GM10847 (cell line): ENCODE results near the gene ADAMTS2.

Experiments
- POLR2A ChIP-seq: IDR thresholded peaks from 2 replicates; pipeline ENCODE4 v1.6.1; 2011; ENCODE audit not compliant: insufficient read length; ENCODE audit errors: extremely low read depth

Gene ADAMTS2

GRCh38 chr5:179153341-179153901 is 191.8 kb downstream of the ADAMTS2 start:
- no peak for TF ChIP-seq POLR2A

- TF ChIP-seq POLR2A = no peak
These were observed 192.3 kb downstream of the ADAMTS2 start for GRCh38 chr5:179152941-179153340.

GRCh38 chr5:179152144-179152895 is 192.9 kb downstream of the ADAMTS2 start:
- TF ChIP-seq POLR2A = no peak

- TF ChIP-seq POLR2A = no peak
These were observed 193.8 kb downstream of the ADAMTS2 start for GRCh38 chr5:179151286-179152118.

- no peak for TF ChIP-seq POLR2A
These were observed 195.2 kb downstream of the ADAMTS2 start for GRCh38 chr5:179150011-179150410.

- no peak for TF ChIP-seq POLR2A
These were observed 196.0 kb downstream of the ADAMTS2 start for GRCh38 chr5:179149278-179149677.

- TF ChIP-seq POLR2A = no peak
These were observed 196.5 kb downstream of the ADAMTS2 start for GRCh38 chr5:179148703-179149170.

- TF ChIP-seq POLR2A = no peak
These were observed 197.1 kb downstream of the ADAMTS2 start for GRCh38 chr5:179147991-179148702.

GRCh38 chr5:179146277-179146676 is 199.0 kb downstream of the ADAMTS2 start:
- no peak for TF ChIP-seq POLR2A

- TF ChIP-seq POLR2A = no peak
These were observed 201.8 kb downstream of the ADAMTS2 start for GRCh38 chr5:179143446-179143845.

GRCh38 chr5:179142434-179143198 is 202.6 kb downstream of the ADAMTS2 start:
- TF ChIP-seq POLR2A = no peak

- TF ChIP-seq POLR2A = no peak
These were observed 203.4 kb downstream of the ADAMTS2 start for GRCh38 chr5:179141867-179142266.

GRCh38 chr5:179140293-179140692 is 205.0 kb downstream of the ADAMTS2 start:
- TF ChIP-seq POLR2A = no peak

GRCh38 chr5:179139936-179140235 is 205.4 kb downstream of the ADAMTS2 start:
- no peak for TF ChIP-seq POLR2A

- TF ChIP-seq POLR2A = no peak
These were observed 205.9 kb downstream of the ADAMTS2 start for GRCh38 chr5:179139111-179139935.
